Stimulated activated naive CD4-positive, alpha-beta T cell (primary cell): ENCODE measurements around the gene BCAS4.
"Not testable (repeated sequence)": the region's sequence is repeated elsewhere in the genome, so short reads cannot be mapped to it uniquely, and the experiment has no call there.

ENCODE experiments used
- DNase-seq, 6 experiments: peaks; one replicate each; lab custom pipeline; 2025; lab: John Stamatoyannopoulos, UW

BCAS4 gene, protein sequence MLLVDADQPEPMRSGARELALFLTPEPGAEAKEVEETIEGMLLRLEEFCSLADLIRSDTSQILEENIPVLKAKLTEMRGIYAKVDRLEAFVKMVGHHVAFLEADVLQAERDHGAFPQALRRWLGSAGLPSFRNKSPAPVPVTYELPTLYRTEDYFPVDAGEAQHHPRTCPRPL

DNA sequence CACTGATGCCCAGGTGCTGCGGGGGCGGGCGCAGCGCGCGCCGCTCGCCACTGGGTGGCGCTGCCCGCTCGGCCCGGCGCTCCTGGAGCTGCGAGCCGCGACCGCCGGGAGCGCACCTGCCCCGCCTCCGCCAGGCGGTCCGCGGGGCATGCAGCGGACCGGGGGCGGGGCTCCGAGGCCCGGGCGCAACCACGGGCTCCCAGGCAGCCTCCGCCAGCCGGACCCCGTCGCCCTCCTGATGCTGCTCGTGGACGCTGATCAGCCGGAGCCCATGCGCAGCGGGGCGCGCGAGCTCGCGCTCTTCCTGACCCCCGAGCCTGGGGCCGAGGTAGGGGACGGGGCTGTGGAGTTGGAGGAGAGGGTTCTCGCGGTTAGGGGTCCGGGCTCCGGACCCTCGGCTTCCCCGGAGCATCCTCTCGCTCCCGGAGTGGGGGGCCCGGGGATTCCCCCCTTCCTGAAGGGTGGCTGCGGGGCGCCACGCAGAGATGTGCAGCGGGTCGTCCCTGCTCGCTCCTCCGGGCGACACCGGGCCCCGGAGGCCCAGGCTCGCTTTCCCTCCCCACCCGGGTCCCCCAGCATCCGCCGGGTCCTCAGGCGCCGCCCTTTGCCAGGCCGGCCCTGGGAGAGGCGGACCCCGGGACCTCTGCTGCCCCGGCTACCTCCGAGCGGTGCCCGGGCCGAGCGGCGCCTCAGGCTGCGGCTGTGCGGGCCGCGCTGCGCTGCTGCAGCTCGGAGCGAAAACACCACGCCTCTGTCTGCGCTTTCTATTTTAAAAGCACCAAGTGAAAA is at the start of gene BCAS4:
Gene BCAS4 (plus strand): TSS at position 216 of the 789 bp plus-strand sequence. CDS start 23 bp downstream, at position 239.
- DNase-seq = peak; percentile 63 to 87 (median 77)

DNA sequence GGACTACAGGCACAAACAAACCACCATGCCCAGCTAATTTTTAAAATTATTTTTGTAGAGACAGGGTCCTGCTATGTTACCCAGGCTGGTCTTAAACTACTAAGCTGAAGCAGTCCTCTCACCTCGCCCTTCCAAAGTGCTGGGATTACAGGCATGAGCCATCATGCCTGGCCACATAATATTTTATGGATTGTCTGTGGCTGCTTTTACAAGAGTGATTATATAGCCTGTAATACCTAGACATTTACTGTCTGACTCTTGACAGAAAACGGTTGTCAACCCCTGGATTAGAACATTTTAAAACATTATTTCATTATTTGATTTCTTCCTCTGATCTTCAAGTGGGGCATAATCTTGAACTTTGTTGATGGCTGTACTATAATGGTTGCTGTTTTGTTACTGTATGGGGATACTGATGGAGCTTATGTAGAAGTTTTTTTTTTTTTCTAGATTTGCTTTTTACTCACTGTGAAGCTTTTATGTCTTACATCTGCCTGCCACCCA is 49.2 kb upstream of the BCAS4 start:
- DNase-seq = no peak

DNA sequence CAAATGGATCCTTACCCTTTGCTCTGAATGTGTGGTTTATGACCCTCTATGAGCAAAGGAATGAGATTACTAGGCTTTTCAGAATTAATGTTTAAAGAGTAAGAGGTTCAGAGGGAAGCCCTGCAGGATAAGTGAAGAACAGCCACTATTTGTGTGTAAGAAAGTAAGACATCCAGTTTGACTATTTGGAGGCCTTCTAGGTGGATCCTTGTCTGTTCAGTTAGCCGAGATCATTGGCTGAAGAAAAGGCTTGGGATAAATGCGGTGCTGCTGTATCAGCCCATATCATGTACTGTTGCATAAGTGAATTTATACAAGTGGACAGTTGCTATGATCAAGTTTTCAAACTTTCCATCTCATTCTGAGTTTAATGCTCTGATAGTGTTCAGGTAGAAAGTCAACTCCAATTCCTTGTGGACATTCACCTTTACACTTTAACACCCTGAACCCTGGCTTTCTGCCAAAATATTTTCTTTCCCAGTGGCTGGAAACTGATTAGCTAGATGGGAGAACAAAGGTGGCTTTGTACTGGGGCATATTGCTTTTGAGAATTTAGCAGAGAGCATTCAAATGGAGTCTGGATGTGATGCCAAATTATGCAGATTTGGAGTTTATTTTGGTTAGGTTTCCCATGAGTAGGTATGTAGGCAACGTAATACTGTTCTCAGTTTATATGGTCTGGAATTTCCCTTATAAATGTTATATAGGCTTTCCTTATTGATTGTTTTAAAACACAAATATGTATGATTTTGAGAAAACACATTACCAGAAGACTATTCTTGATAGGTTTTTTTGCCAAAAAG is 48.5 kb upstream of the BCAS4 start:
- DNase-seq = no peak

DNA sequence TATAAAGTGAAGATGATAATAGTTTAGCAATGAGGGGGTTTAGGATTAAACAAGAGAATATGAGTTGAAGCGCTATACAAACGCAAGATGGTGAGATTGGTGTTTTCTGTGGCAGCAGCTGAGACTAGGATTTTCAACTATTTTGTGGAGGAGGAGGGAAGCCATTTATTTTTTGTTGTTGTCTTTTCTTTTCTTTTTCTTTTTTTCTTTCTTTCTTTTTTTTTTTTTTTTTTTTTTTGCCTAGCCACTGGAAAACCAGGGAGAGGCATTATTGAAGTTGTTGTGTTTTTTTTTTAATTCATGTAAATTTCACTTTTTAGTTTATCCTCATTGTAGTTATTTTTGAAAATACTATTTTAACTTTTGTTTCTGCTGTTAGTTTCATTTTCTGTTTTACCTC is 47.6 kb upstream of the BCAS4 start:
- no peak for DNase-seq

DNA sequence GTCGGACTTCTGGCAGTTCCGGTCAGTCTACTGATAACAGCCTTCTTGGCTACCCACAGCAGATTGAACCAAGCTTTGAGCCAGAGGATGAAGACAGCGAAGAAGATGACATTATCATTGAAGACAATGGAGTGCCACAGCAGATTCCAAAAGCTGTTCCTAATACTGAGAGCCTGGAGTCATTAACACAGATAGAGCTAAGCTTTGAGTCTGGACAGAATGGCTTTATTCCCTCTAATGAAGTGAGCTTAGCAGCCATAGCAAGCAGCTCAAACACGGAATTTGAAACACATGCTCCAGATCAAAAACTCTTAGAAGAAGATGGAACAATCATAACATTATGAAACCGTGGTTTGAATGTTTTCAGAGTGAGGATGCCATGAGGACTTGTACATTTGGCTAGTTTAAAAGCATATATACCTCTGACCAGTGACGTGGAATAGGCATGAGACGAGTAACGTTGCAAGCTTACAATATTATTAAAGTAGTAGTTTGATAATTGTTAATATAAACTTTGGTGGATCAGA is 44.7 kb upstream of the BCAS4 start:
- DNase-seq = no peak

DNA sequence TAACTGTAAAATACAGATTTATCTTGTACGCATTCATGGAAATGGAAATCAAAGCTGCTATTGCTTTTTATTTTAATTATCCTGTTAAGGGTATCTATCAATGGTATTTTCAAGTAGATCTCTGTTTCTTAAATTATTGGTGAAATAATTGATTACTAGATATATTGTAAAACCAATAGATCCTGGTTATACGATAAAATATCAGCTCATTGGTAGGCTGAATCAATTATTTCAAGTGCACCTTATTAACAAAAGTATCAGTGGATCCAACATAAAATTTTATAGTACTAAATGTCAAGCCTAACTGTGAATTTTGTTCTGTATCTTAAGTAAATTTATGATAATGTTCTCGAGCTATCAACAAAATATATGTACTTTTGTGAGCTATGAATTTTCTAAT is 41.7 kb upstream of the BCAS4 start:
- no peak for DNase-seq

DNA sequence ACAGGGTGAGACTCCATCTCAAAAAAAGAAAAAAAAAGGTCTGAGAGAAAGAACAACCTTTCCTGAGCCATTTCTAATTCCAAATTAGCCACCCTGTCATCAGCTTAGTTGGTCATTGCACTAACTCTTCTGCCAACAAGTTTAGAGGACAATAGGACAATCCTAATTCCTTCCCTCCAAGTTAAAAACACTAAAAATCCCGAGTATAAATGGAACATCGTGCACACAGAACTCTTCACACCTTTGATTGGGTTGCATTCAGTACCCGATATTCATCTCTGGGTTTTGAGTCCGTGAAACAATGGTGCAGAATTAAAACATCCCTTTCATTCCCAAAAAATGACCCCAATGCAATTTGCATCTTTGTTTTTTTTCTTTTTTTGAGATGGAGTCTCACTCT is 40.4 kb upstream of the BCAS4 start:
- DNase-seq = no peak

DNA sequence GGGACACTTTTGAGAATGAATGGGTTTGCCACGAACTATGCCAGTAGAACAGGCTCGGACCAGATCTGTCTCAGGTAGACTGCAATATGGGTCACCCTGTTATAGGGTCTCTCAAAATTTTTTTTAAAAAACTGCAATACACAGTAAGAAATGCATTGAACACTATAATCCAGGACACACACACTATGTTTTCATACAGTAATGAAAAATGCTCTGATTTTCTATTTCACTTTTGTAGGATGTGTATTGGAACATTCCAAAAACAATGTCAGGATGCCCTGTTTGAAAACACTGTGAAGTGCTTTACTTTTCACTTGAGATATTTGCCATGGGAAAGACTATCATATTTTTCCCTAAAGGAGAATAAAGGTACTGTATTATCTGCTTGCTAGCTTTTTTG is 38.4 kb upstream of the BCAS4 start:
- DNase-seq = no peak

DNA sequence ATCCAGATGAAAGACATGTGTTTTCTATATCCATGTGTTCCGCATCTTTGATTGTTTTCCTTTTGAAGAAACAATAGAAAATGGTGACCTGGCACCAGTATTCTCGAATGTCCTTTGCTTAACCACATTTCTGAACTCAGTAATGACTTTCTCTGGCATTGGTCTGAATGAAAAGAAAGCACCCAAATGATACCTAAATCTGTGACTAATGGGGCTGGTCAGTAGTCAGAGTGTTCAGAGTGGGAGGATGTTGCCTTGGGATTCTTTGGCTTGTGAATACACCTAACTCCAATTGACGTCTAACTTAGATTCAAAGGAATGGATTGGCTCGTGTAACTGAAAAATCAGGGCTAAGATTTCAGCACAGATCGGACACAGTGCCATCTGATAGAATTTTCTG is 36.4 kb upstream of the BCAS4 start:
- DNase-seq = no peak

DNA sequence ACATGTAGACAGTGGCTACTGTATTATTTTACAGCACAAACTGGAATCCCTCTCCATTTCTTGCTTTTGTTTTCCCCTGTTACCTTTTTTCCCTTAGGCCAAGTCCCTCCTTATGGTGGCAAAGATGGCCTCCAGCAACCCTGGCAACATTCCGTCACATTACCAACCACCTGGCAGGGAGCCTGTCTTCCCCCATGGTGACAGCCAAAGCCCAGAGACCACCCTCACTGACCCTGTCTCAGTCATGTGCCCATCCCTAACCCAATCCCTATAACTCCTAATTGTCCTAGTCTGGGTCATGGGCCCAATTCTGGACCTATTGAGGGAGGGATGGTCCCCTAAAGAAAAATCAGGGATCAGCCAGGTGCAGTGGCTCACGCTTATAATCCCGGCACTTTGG is 35.9 kb upstream of the BCAS4 start:
- DNase-seq = no peak

DNA sequence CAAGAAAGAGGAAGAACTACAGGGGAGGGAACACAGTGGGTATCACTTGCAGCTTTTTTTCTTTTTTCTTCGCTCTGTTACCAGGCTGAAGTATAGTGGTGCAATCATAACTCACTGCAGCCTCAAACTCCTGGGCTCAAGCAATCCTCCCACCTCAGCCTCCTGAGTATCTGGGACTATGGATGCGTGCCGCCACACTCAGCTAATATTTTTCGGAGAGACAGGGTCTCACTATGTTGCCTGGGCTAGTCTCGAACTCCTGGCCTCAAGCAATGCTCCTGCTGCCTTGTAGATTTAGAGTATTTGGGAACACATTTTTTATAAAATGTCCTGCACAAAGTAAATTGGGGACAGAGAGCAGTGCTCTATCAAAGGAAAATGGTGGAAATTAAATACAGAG is 35.2 kb upstream of the BCAS4 start:
- no peak for DNase-seq

DNA sequence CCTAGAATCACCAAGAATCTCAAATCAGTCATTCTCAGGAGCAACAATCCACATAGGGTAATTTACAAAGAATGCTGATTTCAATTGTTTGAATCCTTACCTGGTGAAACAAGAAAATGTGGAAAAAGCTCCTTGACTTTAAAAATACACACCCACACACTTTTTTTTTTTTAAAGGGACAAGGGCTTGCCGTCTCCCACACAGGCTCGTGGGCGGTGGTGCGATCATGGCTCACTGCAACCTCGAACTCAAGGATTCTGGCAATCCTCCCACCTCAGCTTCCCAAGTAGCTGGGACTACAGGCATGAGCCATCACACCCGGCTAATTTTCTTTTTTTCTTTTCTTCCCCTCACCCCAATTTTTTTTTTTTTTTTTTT is 32.8 kb upstream of the BCAS4 start:
- DNase-seq = no peak

DNA sequence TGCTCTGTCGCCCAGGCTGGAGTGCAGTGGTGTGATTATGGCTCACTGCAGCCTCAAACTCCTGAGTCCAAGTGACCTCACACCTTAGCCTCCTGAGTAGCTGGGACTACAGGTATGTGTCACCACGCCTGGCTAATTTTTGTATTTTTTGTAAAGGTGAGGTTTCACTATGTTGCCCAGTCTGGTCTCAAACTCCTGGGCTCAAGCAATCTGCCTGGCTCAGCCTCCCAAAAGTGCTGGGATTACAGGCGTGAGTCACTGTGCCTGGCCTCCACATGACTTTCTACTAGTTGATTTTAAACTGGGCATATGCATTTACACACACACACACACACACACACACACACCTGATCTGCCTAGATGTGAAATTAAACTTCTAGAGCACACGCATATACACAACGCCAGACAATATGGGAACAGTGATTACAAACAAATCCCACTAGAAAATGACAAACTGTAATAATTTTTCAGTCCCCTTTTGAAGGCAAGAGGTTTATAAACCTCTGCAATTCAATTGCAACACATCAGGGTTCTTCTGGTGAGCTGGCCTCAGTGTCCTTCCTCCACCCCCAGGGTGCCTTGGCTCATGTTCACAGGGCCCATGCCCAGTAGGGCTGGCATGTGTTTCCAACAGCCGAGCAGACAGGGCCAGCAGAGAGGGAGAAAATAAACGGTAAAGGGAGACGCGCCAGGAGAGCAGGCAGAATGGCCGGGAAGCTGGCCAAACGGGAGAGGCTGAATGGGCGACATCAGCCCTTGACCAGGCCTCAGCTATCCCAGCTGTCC is 32.2 kb upstream of the BCAS4 start:
- DNase-seq = no peak

DNA sequence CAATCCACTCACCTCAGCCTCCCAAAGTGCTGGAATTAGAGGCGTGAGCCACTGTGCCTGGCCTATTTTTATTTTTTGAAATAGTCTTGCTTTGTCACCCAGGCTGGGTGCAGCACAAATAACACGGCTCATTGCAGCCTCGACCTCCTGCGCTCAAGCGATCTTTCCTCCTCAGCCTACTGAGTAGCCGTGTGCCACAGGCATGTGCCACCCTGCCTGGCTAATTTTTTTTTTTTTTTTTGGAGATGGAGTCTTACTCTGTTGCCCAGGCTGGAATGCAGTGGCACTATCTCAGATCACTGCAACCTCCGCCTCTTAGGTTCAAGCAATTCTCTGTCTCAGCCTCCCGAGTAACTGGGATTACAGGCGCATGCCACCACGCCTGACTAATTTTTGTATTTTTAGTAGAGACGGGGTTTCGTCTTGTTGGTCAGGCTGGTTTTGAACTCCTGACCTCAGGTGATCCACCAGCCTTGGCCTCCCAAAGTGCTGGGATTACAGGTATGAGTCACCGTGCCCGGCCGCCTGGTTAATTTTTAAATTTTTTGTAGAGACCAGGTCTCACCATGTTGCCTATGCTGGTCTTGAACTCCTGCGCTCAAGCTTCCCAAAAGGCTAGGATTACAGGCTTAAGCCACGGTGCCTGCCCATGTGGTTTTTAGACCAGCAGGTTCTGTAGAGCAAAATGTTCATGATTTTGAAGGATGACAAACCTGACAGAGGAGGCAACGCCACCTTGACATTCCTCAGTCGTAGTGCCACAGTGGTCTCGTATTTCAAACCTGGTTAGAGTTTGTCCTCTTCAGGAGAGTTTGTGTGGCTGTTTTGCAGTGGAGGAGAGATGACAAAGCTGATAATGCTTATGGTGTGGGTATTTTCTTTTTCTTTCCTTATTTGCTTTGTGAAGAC is 31.1 kb upstream of the BCAS4 start:
- DNase-seq = not testable (repeated sequence)

DNA sequence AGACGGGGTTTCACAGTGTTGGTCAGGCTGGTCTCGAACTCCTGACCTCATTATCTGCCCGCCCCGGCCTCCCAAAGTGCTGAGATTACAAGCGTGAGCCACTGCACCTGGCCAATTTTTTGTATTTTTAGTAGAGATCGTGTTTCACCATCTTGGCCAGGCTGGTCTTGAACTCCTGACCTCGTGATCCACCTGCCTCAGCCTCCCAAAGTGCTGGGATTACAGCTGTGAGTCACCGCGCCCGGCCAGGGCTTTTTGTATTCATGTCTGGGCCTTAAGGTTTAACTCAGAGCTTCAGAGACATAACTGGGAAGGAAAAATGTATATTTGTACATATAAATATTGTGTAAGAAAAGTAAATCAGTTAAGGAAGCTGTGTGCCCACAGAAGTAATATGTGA is 29.6 kb upstream of the BCAS4 start:
- not testable (repeated sequence) for DNase-seq

DNA sequence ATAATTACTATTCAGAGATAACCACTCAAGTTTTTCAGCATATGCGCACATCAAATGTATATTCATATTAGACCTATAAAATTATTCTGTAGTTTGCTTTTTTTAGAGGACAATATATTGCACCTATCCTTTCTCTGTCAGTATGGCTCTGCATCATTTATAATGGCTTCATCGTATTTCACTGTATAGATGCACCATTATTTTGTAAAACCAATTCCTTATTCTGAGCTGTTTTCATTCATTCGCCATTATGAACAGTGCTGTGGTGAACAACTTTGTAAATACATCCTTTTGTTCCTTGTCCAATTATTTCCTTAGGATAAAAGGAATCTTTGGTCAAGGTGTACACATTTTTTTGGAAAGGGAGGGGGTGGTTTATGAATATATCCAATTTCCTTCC is 29.2 kb upstream of the BCAS4 start:
- no peak for DNase-seq

DNA sequence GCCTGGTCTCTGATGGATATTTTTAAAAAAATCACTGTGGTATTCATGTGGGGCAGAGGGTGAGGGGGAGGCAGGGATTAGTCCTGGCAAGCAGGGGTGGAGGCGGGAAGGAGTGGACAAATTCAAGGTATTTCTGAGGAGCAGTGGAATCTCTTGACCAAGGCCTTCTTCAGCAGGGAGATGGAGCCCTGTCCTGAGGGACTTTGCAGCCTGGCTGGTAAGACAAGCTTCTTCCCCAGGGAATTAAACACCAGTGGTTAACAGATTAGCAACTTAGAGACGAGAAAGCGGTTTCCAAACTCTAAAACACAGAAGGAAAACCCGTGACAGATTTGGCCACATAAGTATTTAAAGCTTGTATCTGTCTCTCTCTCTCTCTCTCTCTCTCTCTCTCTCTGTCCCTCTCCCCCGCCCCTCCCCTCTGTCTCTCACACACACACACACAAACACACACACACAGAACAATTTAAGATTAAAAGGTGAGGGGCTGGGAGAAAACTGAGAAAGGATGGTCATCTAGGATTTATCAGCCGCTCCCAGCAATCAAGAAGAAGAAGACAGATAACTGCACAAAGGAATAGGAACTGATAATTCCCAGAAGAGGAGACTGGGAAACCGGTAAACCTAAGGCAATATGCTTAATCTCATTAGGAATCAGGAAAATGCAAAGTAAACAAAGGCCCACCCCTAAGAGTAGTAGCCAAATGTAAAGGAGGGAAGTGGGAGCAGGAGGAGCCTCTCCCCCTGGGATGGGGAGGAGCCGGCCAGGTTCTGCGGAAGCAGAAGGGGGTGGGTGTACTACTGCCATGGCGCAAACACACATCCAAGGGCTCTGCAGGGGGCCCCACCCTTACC is 27.7 kb upstream of the BCAS4 start:
- not testable (repeated sequence) for DNase-seq

DNA sequence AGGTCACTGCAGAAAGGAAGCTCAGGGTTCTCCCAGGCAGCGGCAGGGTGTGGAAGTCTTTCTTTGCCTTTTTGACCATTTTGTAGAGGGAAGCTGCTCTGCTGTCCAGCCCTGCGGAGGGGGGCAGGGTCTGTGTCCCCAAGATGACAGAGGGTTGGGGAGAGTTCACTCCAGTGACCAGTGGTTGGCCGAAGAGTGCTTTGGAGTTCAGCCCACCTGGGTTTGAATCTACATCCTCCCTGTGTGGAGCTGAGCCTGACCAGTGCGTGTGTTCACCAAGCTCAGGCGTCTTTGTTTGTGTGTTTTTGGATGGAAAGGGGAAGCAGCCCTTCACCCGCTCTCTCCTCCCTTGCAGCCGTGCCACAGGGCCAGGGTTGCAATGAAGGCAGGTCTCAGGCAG is 25.9 kb upstream of the BCAS4 start:
- not testable (repeated sequence) for DNase-seq

DNA sequence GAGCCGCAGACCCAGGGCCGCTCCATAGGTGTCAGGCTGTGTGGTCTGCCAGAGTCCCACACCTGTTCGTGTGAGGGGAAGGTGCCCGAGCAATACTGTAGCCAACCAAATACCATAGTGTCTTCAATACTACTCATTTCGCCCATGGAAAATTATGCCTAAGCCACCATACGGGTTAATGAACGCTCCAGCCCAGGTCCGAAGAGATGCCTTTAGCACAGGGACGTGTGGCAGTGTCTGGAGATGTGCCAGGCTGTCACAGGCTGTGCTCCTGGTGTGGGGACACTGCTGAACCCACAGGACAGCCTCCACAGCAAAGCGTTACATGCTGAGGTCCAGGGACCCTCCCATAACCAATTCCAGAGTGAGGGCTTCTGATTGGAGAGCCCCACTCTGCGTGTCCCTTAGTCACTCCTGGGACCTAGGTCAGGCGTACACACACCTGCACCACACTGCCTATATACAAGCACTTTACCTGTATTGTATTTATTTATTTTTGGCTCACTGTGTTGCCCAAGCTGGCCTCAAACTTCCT is 25.2 kb upstream of the BCAS4 start:
- not testable (repeated sequence) for DNase-seq
